Activated CD4-positive, alpha-beta T cell treated with anti-CD3 and anti-CD28 coated beads, Interleukin-2, amount 50 U/mL, for 16 hours (primary cell): ENCODE measurements around the gene FAM3A.

Source experiments
- DNase-seq: peaks from one replicate; pipeline ENCODE4 v3.0.0-alpha.2; 2020

Gene FAM3A

GRCh38 chrX:154458954-154459778, 56.9 kb downstream of the FAM3A start:
- DNase-seq = no peak

- peak; percentile 35 for DNase-seq
Observed at GRCh38 chrX:154458116-154458953, 57.7 kb downstream of the FAM3A start, which contains the start of gene PLXNA3. Gene PLXNA3 (plus strand): TSS chrX:154458281. CDS start chrX:154460184, 1,903 bp downstream.

- peak; percentile 30 for DNase-seq
Observed at GRCh38 chrX:154457491-154458115, 58.4 kb downstream of the FAM3A start.
